Activated naive CD8-positive, alpha-beta T cell treated with anti-CD3 and anti-CD28 coated beads, Interleukin-2, amount 50 U/mL, for 16 hours (primary cell): ENCODE results near the gene RPL41.
A peak's percentile ranks its signal among the peaks of the same experiment; 100 is the strongest.

Experiments
- DNase-seq: peaks from one replicate; pipeline ENCODE4 v3.0.0-alpha.2; 2020; ENCODE audit warnings: low read depth, low spot score

The RPL41 gene

DNA sequence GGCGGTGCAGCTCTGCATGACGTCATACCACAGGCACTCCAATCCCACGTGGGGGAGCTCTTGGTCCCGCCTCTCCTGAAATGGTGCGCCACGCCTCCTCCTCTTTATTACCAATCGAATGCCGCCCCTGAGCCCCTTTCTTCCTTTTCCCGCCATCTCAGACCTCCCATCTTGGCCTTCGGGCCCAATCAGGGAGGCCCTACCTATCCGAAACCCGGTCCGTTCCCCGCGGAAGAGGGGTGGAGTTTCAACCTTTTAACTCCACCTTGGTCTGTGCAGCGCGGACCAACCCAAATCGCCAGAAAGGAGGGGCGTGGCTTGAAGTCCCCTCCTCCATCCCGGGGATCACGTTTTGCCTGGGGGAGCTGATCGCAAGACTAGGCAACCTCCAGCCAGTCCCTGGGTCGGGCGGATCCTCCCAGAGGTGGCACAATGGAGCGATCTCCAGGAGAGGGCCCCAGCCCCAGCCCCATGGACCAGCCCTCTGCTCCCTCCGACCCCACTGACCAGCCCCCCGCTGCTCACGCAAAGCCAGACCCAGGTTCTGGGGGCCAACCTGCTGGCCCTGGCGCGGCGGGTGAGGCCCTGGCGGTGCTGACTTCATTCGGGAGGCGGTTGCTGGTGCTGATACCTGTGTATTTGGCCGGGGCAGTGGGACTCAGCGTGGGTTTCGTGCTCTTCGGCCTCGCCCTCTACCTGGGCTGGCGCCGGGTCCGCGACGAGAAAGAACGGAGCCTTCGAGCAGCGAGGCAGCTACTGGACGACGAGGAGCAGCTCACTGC, 11.6 kb downstream of the RPL41 start, which contains the start of gene ESYT1:
TSS of gene ESYT1 (plus strand) at position 380 of the 782 bp plus-strand sequence. CDS start at position 433, 53 bp downstream.
- DNase-seq, result peak; percentile 96

DNA sequence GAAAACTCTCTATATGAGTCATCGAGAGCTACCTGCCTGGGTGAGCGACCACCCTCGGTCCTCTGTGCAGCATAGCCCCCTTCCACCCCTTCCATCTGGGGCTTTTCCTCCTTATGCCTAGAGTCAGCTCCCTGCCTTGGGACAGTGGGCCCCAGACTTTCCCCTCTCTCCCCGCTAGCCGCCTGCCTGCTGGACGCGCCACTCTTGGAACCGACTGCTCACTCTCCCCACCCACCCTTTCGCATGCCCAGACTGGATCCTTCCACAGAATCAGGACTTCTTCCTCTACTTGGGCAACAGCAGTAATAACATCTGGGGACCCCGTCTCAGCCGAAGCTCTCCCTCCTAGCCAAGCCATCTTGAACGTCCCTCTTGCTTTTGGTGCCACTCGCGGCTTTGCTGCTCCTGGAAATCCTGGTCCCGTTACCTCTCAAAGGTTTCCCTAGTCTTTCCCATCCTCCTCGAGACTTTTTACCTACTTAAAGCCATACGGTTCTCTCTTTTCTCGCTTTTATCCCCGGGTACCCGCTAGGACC, 12.3 kb downstream of the RPL41 start:
- no peak for DNase-seq

GRCh38 chr12:56129206-56129941, 12.9 kb downstream of the RPL41 start:
- DNase-seq, result no peak

DNA sequence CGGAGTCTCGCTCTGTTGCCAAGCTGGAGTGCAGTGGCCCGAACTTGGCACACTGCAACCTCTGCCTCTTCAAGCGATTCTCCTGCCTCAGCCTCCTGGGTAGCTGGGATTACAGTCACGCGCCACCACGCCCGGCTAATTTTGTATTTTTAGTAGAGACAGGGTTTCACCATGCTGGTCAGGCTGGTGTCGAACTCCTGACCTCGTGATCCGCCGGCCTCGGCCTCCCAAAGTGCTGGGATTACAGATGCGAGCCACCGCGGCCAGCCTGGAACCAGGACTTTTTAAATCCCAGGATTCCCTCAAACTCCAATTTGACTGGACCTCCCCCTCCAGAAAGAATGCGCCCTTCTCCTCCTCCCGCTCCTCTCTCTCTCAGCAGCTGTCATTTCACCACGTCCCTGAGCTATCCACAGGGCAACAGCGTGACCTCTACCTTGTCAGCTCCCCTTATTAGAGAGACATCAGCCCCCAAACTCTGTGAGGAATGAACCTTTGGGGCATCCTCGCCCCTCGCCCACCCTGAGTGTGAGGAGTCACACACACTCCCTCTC, 13.6 kb downstream of the RPL41 start:
- DNase-seq, result no peak

- no peak for DNase-seq
Measured at GRCh38 chr12:56130876-56131275, 14.4 kb downstream of the RPL41 start.

DNA sequence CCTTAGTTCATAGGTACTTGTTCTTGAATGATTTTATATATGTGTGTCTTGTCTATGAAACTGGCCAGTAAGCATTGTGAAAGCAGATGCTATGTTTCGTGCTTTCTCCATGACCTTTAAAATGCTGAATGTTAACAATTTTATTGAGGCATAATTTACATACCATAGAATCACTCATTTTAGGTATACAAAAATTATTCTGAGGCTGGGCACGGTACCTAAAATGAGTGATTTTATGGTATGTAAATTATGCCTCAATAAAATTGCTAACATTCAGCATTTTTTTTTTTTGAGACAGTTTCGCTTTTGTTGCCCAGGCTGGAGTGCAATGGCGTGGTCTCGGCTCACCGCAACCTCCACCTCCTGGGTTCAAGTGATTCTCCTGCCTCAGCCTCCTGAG, 18.5 kb downstream of the RPL41 start:
- no peak for DNase-seq

DNA sequence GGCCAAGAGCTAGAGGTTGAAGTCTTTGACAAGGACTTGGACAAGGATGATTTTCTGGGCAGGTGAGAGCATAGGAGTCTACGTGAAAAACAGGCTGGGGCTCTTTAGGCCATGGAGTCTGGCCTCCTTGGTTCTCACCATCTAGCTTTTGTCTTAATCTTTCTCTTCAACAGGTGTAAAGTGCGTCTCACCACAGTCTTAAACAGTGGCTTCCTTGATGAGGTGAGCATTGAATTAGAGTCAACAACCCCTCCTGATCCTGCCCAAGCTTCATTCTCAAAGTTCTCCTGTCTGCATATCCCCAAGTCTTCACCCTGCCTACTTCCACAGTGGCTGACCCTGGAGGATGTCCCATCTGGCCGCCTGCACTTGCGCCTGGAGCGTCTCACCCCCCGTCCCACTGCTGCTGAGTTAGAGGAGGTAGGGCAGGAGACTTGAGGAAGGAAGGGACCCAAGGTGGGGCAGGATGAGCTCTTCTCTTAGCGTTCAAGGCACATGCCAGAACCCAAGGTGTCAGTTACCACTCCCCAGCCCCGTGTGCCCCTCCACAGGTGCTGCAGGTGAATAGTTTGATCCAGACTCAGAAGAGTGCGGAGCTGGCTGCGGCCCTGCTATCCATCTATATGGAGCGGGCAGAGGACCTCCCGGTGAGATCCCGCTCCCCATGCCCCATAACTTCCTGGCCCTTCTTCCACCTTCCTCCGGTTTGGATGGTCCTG, 21.6 kb downstream of the RPL41 start:
- DNase-seq, result no peak

- DNase-seq, result no peak
Measured at GRCh38 chr12:56141946-56142784, 25.7 kb downstream of the RPL41 start.

DNA sequence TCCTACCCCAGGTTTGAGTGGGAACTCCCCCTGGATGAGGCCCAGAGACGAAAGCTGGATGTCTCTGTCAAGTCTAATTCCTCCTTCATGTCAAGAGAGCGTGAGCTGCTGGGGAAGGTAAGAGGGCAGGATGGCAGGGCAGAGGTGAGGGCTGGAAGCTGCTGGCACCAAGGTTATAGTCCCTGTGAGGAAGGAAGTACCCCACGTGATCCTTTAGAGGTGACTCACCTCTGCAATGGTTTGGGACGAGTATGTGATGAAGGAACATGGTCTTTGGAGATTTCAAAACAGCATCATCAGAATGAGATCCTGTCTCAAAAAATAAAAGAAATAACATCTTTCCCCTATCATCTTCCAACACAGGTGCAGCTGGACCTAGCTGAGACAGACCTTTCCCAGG, 26.8 kb downstream of the RPL41 start:
- DNase-seq, result no peak

GRCh38 chr12:56143870-56144269, 27.4 kb downstream of the RPL41 start:
- no peak for DNase-seq

DNA sequence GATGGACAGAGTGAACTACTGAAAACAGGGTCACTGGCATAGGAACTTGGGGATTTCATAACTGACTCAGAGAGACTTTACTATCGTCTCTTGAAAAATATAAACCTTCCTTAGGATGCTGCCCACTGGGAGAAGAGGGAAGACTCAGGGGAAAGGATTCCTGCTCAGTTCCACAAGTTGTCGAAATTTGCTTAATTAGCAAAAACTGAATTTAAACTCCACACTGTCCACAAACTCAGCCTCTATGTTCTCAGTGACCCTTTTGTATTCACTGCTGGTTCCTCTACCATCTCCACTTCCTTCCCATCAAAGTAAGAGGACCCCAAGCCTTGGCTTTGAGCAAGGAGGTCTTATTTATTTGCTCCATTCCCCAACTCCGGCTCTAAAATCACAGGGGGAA, 28.8 kb downstream of the RPL41 start:
- no peak for DNase-seq

- DNase-seq, result no peak
Measured at GRCh38 chr12:56146492-56147460, 30.3 kb downstream of the RPL41 start.

DNA sequence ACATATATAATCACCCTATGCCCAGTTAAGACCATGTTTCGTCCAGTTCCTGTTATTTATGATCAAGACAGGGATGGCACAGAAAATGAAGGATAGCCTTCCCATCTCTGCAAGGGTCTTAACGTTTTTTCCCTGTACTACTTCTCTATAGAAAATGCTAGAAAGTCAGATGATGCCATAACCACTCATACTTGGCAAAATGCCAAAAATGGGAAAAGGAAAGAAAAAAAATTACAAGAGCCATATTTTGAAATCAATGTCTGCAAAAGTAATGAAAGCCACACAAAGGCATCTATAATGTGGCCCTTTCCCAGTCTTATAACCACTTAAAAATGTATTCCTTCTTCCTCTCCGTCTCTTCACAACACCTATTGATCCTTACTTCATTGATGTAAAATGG, 34.1 kb downstream of the RPL41 start:
- no peak for DNase-seq

DNA sequence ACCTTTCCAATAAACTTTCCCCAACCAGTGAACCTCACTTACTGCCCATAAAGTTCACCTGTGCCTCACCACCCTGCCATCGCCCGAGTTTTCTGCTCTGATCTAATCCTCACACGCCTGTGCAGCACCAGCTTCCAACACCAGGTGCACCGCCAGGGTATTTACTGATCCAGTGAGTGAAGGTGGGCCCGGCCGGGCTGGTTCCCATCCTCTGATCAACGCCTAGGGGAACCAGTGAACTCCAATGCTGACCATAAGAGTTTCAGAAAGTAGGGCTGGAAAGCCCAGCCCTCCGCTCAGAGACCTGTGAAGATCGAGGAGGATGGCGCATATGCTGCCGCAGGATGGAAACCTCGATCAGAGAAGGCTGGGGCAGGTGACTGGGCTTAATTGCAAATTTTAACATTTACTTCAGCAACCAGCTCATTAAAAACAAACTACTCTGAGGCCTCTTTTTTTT, 35.3 kb downstream of the RPL41 start:
- peak; percentile 50 for DNase-seq

DNA sequence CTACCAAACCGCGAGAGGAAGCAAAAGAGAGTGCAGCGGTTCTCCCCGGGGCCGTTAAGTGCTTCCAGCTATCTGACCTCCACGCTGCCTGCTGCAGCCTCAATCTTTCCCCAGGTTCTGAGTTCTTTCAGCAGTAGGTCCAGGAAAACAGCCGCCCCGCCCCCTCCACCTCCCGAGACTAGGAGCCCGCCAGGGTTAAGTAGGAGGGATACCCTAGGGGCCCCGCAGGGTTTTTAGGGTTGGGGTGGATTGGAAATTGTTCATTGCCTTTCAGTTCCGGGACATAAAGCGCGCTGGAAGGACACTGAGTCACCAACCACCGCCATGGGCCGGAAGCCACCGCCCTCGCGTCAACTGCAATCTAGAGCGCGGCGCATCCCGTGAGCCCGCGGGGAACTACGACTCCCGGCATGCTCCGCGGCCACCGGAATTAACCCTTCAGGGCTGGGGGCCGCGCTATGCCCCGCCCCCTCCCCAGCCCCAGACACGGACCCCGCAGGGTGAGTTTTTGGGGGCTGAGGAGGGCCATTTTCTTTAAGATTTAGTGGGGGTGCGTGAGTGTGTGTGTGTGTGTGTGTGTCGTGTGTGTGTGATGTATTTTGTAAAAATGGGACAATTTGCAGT, 35.8 kb downstream of the RPL41 start, which contains the start of gene MYL6B:
TSS of gene MYL6B (plus strand) at position 456 of the 624 bp plus-strand sequence. CDS start 1,332 bp downstream, outside the sequence.
- peak; percentile 87 for DNase-seq

GRCh38 chr12:56152756-56153677, 36.6 kb downstream of the RPL41 start:
- DNase-seq, result no peak

DNA sequence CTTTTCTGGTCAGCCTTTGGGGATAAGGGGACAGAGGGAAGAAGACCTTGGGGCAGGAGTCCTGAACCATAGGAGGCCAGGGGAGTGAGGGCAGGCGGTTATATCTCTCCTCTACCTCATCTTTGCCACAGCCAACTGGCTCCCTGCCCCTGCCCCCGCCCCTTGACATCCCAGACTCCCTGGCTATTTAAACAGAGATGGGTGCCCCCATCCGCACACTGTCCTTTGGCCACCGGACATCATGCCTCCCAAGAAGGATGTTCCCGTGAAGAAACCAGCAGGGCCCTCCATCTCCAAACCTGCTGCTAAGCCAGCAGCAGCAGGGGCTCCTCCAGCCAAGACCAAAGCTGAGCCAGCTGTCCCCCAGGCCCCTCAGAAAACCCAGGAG, 37.2 kb downstream of the RPL41 start:
- no peak for DNase-seq

DNA sequence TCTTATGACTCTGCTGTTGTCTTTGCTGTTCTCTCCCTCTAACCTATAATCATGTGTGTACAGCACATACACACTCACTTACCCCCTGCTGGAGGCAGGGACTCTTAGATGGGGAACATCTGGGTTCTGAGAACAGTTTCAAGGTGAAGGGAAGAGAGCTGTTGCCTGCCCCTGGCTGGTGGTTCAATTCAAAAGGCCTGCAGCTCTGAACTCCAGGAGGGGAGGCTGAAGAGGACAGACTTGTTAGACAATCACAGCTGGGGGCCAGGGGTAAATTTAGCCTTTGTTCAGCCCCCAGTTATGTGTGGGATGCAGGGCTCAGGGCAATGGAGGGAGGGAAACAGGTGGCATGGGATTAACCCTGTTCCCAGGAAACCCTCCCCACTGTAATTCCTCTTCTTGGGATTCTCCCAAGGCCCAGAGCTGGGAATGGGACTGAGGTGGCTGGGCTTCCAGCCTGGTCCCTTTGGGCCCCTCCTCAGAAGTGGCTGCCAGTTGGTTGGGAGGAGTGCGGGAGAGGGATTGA, 37.9 kb downstream of the RPL41 start:
- no peak for DNase-seq
